HG02840 (cell line): ENCODE measurements around the gene TLR9.
"Not testable (repeated sequence)": the region's sequence is repeated elsewhere in the genome, so short reads cannot be mapped to it uniquely, and the experiment has no call there.

Experiments
- ATAC-seq: cut with Tn5 transposase; IDR thresholded peaks from one replicate; pipeline ENCODE4 v1.9.1; 2021; ENCODE audit warnings: mild to moderate bottlenecking, moderate library complexity, moderate number of reproducible peaks; ENCODE audit not compliant: unreplicated experiment, low FRiP score

TLR9 gene

DNA sequence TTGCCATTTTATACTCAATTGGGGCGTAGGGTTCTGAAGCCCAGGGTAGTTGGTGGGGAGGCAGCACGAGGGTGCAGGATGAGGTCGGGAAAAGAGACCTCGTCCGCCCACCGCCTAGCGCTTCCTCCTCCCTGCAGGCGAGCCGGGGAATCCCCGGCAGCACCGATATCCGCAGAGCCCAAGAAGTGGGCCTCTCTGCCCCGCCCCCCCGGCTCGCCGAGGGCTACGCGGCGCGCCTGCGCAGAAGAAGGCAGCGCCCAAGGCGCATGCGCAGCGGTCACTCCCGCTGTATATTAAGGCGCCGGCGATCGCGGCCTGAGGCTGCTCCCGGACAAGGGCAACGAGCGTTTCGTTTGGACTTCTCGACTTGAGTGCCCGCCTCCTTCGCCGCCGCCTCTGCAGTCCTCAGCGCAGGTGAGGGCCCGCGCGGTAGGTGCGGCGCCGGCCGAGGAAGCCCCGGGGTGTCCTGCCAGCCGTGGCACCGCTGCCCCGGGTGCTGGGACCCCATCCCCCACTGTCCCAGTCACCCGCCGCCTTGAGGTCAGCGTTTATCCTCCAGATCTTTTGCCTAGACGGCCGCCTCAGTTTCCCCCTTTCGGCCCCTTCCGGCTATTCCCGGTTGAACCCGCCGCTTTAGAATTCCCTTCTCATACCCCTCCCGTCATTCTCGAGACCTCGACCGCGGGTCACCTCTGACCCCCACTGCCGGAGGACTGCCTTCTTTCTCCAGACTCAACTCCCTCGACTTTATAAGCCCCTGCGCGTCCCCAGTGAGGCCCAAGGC, 27.4 kb downstream of the TLR9 start, which contains the start of gene ALAS1:
Gene ALAS1, plus strand, starts transcription at position 319 of the 784 bp plus-strand sequence. CDS start 1,082 bp downstream, outside the sequence.
- peak; percentile 76 for ATAC-seq

- no peak for ATAC-seq
Observed at GRCh38 chr3:52197499-52197841, 28.0 kb downstream of the TLR9 start.

- ATAC-seq, result no peak
Observed at GRCh38 chr3:52196977-52197376, 28.5 kb downstream of the TLR9 start.

DNA sequence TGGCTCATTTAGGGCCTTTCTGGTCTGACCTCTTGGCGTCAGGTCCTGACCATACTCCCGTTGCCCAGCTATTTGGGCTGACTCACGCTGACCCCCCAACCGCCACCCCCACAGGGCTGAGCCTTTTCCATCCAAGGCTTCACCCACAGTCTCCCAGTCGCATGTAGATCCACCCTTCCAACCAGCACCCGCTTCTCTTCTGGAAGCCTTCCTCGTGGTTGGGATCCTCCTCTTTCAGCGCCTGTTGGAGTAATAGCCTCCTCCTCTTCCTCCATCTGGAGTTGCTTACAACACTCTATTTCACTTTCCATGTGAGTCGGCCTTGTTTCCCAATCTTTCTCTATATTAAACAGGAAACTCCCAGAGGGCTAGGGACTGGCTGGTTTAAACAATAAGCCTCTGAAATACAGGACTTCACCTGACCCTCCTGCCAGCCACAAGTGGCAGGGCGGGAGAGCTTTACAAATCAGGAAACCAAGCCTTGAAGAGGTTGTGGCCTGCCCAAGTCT, 29.6 kb downstream of the TLR9 start:
- ATAC-seq, result no peak

DNA sequence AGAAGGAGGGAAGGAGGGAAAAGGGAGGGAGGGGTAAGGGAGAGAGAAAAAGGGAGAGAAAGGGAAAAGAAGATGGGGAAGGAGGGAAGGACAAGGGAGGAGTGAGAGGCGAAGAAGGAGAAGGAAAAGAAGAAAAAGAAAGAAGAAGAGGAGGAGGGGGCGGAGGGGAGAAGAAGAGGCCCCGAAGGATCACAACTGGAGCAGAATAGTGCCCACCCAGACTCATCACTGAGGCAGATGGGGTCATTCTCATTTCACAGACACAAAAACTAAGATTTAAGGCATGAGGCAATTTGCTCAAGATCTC, 30.2 kb downstream of the TLR9 start:
- no peak for ATAC-seq

GRCh38 chr3:52194485-52195290, 30.8 kb downstream of the TLR9 start:
- no peak for ATAC-seq

DNA sequence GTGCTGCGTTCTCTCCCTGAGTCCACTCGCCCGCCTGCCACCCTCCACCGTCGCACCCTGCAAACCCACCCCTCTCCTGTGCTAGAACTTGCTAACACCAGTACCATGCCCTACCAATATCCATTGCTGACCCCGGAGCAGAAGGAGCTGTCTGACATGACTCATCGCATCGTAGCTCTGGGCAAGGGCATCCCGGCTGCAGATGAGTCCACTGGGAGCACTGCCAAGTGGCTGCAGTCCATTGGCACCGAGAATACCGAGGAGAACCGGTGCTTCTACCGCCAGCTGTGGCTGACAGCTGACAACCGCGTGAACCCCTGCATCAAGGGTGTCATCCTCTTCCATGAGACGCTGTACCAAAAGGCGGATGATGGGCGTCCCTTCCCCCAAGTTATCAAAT, 32.4 kb downstream of the TLR9 start:
- no peak for ATAC-seq

GRCh38 chr3:52191663-52192062, 33.8 kb downstream of the TLR9 start:
- no peak for ATAC-seq

GRCh38 chr3:52190294-52191074, 35.0 kb downstream of the TLR9 start:
- ATAC-seq, result no peak

GRCh38 chr3:52188556-52188955, 36.9 kb downstream of the TLR9 start:
- ATAC-seq, result no peak

GRCh38 chr3:52186729-52187128, 38.7 kb downstream of the TLR9 start:
- no peak for ATAC-seq

GRCh38 chr3:52185837-52186236, 39.6 kb downstream of the TLR9 start:
- ATAC-seq, result no peak

GRCh38 chr3:52185311-52185710, 40.1 kb downstream of the TLR9 start:
- ATAC-seq, result no peak

GRCh38 chr3:52184690-52185089, 40.8 kb downstream of the TLR9 start:
- ATAC-seq, result no peak

DNA sequence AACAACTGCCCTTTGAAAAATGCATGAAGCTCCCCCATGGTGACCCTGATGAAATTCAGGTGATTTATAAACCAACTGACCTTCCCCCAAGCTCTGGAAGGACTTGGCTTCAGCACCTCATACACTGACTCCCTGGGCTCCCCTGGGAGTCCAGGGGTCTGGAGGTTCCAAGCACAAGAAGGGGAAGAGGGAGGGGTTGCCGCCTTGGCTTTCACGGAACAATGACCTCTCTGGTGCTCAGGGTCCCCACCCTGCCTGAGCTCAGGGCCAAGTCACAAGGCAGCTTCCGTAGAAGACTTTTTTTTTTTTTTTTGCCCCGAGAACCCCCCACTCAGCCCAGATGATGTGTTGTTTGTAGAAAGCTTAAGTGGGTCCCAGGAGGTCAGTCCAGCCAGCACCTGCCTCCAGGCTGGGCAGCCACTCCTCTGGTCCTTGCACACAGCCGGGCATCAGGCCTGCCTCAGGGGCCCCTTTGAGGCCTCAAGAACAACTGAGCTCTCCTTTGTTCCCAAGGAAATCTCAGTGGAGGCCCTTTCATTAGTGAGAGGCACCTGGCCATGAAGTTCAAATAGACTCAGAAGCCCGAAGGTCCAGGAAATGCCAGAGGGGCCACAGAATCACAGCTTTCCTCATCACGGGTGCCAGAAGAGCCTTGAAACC, 41.5 kb downstream of the TLR9 start:
- no peak for ATAC-seq

GRCh38 chr3:52182691-52183090, 42.8 kb downstream of the TLR9 start:
- ATAC-seq, result no peak

DNA sequence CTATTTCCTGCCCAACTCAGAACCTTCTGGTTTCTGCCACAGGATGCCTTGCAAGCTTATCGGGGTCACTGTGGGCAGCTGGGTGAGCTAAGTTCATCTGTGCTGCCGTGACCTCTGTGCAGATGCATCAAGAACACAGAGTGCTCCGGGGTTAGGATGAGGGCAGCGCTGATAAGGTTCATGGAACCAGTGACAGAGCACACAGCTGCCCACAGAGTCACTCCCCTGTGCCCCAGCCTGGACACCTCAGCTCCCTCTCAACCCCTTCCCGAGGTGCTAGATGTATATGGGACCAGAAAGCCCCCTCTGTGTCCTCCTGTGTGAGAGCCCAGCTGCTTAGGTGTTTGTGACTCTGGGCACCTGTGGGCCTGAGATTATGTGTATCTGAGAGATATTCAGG, 43.2 kb downstream of the TLR9 start:
- ATAC-seq, result no peak

- no peak for ATAC-seq
Observed at GRCh38 chr3:52181543-52181942, 43.9 kb downstream of the TLR9 start.

DNA sequence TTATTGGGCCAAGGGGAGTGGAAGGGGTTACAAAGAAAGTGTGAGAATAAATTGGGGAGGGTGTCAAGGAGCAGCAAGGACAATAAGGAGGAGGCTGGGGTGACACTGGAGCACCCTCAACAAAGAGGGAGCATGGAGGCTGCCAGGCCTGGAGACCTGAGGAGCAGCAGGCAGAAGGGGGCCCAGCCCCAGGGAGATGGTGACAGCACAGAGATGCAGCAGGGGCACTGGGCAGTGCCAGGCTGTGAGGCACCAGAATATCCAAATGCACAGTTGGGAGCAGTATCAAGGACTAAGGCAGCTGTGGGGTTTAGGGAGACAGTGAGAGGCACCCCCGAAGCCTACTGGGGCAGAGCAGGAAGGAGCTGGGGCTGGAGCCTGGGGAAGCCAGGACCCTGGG, 46.9 kb downstream of the TLR9 start:
- no peak for ATAC-seq

DNA sequence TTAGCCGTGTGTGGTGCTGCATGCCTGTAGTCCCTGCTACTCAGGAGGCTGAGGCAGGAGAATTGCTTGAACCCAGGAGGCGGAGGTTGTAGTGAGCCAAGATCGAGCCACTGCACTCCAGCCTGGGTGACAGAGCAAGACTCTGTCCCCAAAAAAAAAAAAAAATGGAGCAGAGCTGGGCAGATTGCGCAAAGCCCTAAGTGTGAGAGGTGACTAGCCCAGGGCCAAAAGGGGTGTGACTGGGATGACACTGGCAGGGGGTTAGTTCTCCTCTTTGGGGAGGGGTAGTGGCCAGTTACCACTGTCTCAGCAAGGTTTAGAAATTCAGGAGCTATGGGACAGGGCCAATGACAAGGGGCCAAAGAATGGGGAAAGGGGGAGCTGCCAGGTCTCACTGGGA, 47.3 kb downstream of the TLR9 start:
- ATAC-seq, result not testable (repeated sequence)

DNA sequence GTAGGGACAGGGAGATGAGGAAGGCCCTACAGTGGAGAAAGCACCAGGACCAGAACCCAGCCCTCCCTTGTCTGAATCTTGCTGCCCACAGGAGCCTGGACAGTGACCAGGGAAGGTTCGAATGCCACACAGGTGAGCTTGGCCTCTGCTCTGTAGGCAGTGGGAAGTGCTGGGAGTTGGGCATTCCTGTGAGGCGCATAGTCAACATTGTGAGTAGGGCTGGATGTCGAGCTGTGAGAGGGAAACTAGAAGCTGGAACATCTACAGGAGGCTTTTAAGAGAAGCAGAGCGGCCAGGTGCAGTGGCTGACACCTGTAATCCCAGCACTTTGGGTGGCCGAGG, 47.8 kb downstream of the TLR9 start:
- ATAC-seq, result no peak
